Measurements from ENCODE around the gene IFNAR2. TPM values are rescaled to one million over a fixed set of nuclear protein-coding genes. Genes with fewer than 3 reads are reported as not detected.

Gene IFNAR2
- total and polyA plus RNA-seq, 7 donors = 3.3 to 10.0 (median 4.2) TPM

DNA sequence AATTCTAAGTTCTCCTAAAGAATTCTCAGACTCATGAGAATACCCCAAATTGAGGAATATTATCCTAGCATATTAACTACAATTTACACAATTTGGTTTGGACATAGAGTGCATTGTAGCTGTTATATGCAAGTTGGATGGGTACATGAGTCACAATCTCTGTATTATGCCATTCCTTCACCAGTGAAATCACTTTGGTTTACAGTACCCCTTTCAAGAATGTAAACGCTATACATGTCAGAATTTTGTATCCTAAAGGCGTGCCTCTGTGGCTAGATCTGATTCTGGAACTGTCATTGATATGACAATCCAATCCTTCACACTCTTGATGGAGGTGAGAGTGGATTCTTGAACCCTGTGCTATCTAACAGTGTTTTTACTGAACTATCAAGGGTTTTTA is 29.7 kb downstream of the IFNAR2 start:
- H3K27me3 ChIP-seq (ENCODE audit: insufficient read depth in 3 of 3, low read length in 2 of 3) = no peaks in the 10 kb centered on the region
- H3K9me3 ChIP-seq = no peaks in the 10 kb centered on the region
- no peak for TF ChIP-seq CTCF (IDR thresholded peaks at IDR 0.05)
- no peaks in the 10 kb centered on the region for H3K4me1 ChIP-seq
- peaks cover 2 to 47% of the 10 kb centered on the region in 2 donors for H3K36me3 ChIP-seq (ENCODE audit: insufficient read depth in 1 of 2, low read depth in 1 of 2)
- H3K4me3 ChIP-seq = no peak overlapping the region
- 90 to 94% (median 93%) methylated on average over 2 of the region's 2 CpGs for WGBS, 3 donors
- ATAC-seq (no peak), DNase-seq (no peak)
- H3K27ac ChIP-seq = no peak overlapping the region
- intact Hi-C loops (cut with DNase I) = no loop called here

- intact Hi-C loops (cut with DNase I) = no loop called here
- WGBS, 3 donors = 75 to 78% (median 77%) methylated on average over 7 of the region's 7 CpGs
- TF ChIP-seq CTCF (IDR thresholded peaks at IDR 0.05) = no peak
- no peak for DNase-seq
- Histone ChIP-seq H3K4me3 (no peak overlapping the region), H3K9me3 (no peaks in the 10 kb centered on the region), H3K36me3 (ENCODE audit: insufficient read depth in 1 of 2, low read depth in 1 of 2) (peaks cover 2 to 41% of the 10 kb centered on the region in 2 donors), H3K27ac (no peak overlapping the region), H3K27me3 (ENCODE audit: insufficient read depth in 3 of 3, low read length in 2 of 3) (no peaks in the 10 kb centered on the region), H3K4me1 (no peaks in the 10 kb centered on the region)
- ATAC-seq = no peak
Measured at GRCh38 chr21:33259995-33260394, 30.3 kb downstream of the IFNAR2 start.

DNA sequence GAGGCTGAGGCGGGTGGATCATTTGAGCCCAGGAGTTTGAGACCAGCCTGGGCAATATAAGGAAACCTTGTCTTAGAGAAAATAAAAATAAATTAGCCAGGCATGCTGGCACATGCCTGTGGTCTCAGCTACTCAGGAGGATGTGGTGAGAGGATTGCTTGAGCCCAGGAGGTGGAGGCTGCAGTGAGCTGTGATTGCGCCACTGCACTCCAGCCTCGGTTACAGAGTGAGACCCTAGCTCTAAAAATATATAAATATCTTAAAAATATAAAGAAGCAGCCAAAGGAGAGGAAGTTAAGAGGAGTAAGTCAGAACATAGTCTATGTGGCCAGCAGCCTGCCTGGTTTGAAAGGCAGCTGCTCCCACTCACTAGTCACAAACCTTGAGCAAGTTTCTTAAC is 31.9 kb downstream of the IFNAR2 start:
- Histone ChIP-seq H3K27me3 (ENCODE audit: insufficient read depth in 3 of 3, low read length in 2 of 3) (no peaks in the 10 kb centered on the region), H3K4me3 (no peak overlapping the region), H3K27ac (no peak overlapping the region), H3K9me3 (no peaks in the 10 kb centered on the region), H3K36me3 (ENCODE audit: insufficient read depth in 1 of 2, low read depth in 1 of 2) (peaks cover 2 to 27% of the 10 kb centered on the region in 2 donors), H3K4me1 (no peaks in the 10 kb centered on the region)
- no peak for TF ChIP-seq CTCF (IDR thresholded peaks at IDR 0.05)
- DNase-seq = no peak
- 83 to 92% (median 85%) methylated on average over 3 of the region's 3 CpGs for WGBS, 3 donors
- no peak for ATAC-seq
- intact Hi-C loops (cut with DNase I) = no loop called here

- H3K4me1 ChIP-seq = no peaks in the 10 kb centered on the region
- 97 to 99% (median 98%) methylated on average over 11 of the region's 11 CpGs for WGBS, 3 donors
- intact Hi-C loops (cut with DNase I) = no loop called here
Measured at GRCh38 chr21:33262921-33263320, 33.2 kb downstream of the IFNAR2 start.

More at GRCh38 chr21:33262921-33263320, 33.2 kb downstream of the IFNAR2 start:
- Histone ChIP-seq H3K36me3 (ENCODE audit: insufficient read depth in 1 of 2, low read depth in 1 of 2) (peaks cover 0 to 15% of the 10 kb centered on the region in 2 donors), H3K27me3 (ENCODE audit: insufficient read depth in 3 of 3, low read length in 2 of 3) (no peaks in the 10 kb centered on the region), H3K27ac (no peak overlapping the region), H3K9me3 (no peaks in the 10 kb centered on the region), H3K4me3 (no peak overlapping the region)
- DNase-seq (no peak), ATAC-seq (no peak)
- no peak for TF ChIP-seq CTCF (IDR thresholded peaks at IDR 0.05)

All from psoas muscle (tissue), 8 donors.